Ramos (cell line): ENCODE measurements around the gene CHD9.

Source experiments
- in situ Hi-C: fragments of 300-500 bp; cut with MboI; formaldehyde crosslinking; loops from one replicate; pipeline ENCODE4 v1.14.3; 2022; ENCODE audit warnings: low sequenced_read_pairs; ENCODE audit not compliant: unreplicated experiment

Gene CHD9

DNA sequence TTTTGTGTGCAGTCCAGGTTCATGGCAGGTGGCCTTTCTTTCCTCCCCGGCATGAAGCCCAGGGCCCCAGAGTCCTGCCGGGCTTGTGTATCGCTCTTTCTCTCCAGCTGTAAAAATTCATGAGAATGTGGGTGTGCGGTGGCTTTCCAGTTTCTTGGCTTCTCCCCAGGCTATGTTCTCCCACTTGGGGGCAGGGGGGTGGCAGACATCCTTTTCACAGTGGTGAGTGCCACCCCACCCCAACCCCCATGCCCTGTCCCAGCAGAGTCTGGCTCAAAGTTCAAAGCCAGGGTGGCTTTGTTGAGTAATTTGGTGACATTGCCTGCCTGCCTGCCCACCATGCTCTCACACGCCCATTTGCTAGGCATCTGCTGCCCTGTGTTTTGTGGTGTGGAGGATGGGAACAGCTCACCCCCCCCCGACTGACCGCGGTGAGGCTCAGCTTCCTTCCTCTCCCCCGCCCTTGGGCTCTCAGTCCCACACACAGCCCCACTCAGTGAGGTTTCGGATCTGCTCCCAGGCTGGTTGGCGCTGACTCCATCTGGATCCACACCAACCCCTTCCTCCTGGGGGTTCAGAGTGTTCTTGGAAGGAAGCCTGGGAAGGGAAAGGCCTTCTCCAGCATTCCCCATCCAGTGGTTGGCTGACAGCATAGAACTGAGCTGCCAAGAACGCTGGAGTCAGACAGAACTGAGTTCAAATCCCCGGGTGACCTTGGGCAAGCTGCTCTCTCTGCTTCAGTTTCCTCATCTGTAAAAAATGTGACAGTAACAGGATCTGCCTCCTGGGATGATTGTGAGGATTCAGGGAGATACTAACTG, 36.0 kb downstream of the CHD9 start:
- in situ Hi-C loops = no loop called here

DNA sequence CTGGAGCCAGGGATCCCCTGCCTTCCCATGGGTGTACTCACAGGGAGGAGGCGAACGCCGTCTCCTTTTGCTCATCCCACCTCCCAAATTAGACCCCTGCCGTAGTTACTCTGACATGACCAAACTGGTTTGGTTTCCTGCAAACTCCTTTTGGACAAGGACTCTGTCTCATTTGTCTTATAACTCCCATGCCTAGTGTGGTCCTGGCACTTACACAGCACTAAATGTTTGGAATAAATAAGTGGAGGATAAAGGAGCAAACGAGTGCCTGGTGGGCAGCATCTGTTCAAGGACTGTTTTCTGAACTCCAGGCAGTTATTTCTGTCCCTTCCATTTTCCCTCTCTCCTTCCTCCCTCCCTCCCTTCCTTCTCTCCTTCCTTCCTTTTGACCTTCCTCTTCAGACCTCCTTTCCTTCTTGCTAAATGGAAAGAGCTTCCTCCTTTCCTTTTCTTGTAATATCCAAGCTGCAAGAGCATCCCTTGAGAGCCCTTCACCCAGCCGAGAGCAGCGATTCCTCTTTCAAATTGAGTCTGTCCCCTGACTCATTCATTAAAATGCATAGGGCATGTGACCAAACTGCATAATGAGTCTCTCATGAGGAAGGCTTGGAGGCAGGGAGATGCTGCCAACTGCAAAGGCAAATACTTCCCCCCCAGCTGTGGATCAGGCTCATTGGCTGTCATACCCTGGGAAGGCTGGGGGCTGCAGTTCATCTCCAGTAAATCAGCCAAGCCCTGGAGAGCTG, 36.8 kb downstream of the CHD9 start:
- in situ Hi-C loops = no loop called here

DNA sequence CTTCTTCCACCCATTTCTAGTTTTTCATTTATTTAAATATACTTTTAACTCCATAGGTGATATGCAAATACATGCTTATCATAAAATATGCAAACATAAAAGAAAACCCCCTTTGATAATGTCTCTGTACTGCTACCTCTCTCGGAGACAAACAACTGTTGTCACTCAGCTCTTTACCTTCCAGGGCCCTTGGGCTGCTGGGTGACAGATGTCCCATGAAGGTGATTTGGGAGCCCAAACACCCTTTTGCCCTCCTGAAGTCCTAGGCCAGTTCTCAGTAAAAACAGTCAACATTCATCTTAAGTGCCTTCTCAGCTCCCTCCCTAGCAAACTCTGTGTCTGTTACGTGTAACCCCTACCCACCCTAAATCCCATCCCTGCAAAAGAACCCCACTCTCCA, 37.5 kb downstream of the CHD9 start:
- in situ Hi-C loops = no loop called here

DNA sequence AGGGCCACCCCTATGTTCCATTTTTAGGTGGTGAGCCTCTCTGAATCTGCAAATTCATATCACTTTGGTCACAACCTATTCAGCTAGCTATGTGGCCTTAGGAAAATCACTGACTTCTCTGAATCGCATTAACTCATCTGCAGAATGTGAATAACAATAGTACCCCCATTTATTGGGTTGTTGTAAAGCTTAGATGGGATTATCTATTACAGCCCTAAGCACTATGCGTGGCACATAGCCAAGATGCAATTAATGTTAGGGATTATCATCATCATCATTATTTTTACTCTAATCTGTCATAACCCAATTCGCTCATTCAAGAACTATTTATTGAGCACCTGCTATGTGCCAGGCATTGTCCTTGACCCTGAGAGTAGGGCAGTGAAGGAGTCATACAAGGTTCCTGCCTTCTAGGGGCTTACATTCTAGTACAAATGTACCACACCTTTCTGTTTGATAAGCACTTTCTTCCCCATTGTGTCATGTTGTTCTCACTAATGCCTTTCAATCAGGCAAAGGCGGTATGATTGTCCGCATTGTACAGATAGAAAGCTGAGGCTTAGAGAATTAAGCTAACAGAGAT, 38.5 kb downstream of the CHD9 start:
- in situ Hi-C loops = no loop called here

DNA sequence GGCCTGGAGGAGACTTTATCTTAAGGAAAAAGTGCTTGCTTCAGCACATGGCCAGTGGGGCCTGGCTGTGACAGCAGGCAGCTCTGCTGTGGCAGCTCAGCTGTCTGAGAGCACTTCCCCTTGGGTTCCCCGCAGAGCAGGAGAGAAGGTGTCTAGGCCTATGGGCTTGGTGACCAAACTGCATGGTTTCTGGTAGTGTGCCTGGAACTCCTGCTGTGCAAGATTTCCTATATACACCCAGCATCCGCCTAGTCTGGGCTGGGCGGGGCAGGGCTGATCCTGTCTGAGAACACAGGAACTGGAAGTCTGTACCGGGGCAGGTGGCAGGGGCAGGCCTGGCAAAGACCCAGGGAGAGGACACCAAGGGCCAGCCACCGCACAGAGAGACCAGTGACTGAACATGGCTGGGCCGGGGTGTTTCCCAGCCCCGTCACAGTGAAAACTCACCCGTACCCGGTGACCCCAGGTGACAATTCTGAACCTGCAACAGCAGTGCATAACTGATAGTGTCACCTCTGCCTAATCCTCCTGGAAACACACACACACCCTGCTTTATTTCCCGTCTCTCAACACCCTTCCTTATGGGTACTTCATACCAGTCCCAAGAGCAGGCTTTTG, 39.3 kb downstream of the CHD9 start:
- in situ Hi-C loops = no loop called here

DNA sequence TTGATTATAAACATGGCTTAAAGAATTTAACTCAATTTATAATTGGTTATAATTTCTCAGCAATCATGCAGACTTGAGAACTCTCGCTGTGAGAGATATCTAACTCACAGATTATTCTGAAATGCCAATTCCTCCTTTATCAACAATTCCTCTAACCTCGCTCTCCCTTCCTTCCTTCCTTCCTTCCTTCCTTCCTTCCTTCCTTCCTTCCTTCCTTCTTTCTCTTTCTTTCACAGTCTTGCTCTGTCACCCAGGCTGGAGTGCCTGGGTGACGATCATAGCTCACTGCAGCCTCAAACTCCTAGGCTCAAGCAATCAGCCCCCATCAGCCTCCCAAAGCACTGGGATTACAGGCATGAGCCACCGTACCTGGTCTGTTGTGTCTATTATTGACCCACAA, 42.4 kb downstream of the CHD9 start:
- in situ Hi-C loops = no loop called here

DNA sequence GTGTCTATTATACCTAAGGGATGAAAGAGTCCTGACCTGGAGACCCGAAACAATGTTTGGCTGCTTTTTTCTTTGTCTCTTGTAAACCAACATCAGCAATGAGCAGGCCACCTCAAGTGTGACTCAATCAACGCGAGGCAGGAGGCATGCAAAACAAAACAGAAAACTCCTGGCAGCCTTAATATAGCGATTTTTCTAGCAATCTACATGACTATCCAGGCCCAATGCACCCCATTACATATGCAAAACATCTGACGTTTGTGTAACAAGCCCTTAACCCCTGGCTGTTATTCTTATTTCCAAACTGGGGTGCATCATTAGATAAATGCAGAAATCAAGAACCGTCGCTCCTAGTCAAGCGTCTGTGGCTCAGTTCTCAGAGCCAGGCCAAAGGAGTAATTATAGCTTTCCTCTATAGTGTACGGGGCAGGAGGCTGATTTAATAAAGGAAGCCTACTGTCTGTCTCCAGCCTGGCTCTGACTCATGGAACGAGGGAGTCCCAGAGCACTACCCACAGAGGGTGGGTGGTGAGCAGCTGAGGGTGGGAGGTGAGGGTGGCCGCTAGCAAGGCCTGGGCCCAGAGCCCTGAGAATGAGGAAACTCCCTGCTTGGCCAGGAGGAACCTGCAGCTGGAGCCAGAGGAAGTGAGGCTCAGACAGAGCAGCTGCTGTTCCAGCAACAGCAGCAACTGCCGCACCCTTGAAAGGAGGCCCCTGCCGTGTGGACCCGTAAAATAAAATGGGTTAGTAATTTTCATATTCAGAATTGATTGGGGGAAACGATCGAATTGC, 43.9 kb downstream of the CHD9 start:
- in situ Hi-C loops = no loop called here

DNA sequence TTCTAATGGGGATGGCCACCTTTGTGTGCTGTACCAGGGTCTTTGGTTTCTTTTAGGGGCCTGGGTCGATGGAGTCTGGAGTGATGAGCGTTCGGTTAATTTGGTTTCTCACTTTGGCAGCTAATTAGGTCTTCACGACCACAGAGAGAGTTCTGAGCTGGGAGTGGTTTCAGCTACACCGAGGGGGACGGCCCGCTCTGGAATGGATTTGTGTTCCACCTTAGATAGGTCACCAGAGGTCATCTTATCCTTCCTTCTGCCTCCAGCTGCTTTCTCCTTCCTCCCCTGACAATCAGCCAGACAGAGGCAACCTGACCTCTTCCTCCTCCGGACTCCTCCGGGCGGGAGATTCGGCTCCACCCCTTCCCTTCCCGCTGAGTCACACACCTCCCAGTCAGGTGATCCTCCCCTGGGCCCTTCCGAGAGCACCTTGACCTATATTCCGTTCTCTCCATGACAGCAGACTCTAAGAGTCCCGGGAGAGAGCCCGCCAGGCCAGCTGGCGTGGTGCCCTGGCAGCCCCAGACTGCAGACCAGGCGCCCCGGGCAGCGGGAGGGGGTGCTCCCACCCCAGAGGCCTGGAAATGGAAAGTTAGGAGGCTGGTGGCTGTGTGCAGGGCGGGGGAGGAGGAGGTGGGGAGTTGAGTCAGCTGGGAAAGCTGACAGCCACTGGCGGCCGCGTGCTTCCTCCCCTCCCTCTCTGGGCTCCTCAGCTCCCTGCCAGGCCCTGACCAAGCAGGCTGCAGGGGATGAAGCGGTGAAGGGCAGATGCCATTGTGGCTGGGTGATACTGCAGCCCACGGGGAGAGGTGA, 44.7 kb downstream of the CHD9 start:
- in situ Hi-C loops = no loop called here

DNA sequence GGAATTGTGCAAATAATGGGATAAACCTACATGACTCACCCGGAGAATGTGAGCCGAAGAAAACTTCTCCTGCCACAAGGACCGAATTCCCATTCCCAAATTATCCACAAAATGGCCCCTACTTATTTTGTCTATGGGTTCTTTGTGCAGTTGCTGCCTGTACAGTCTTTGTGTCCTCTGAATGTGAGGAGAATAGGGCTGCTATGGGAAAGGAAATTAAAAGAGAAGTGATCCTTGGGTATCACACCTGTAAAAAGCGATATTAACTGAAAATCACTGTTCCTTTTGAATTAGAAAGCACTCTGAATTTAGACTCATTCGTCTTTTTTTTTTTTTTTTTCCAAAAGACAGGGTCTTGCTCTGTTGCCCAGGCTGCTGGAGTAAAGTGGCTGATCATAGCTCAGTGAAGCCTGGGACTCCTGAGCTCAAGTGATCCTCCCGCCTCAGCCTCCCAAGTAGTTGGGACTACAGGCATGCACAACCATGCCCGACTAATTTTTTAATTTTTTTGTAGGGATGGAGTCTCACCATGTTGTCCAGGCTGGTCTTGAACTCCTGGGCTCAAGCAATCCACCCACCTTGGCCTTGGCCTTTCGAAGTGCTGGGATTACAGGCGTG, 45.4 kb downstream of the CHD9 start:
- in situ Hi-C loops = no loop called here

DNA sequence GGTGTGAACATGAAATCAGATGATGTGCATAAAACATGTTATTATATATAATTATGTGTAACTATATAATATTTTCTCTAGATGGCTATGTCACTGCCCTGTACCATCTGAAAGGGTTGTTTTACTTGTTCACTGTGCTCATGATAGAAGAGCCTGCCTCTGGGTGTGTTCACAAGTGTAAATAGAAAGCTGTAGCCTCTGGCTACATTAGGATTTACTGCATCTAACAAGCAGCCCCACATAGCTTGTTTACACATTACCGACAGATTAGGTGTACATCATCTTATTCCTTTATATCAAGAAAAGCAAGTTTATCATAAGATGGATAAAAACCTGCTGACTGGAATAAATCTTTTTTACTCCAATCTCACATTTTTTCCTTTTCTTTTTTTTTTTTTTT, 46.1 kb downstream of the CHD9 start:
- in situ Hi-C loops = no loop called here

DNA sequence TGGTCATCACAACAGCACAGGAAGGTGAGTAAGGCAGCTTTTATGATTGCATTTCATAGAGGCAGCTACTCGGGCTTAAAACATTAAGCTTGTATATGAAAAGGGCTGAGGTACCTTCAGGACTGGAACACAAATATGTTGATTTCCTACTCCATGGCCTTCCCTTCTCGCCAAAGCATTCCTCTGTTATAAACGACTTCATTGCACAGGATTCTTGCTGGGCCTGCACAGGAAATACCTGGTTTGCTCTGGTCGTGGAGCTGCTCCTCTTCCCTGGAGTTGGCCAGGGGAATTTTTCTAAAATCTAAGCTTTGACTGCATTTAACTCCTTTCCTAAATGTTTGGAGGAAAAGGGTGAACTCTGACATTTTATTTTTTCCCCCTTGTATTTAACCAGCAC, 49.0 kb downstream of the CHD9 start:
- in situ Hi-C loops = no loop called here

DNA sequence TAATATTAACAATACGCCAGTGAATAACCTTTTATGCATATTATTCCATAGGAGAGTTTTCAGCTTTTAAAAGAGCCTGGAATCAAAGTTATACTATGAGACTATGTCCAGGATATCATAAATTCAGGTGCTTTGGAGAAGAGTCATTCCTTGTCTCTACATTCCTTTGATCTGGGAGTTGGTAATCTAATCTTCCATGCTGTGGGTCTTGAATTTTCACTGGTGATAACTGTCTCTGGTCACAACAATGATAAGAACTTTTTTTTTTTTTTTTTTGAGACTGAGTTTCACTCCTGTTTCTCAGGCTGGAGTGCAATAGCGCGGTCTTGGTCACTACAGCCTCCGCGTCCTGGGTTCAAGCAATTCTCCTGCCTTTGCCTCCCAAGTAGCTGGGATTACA, 50.8 kb downstream of the CHD9 start:
- in situ Hi-C loops = no loop called here

DNA sequence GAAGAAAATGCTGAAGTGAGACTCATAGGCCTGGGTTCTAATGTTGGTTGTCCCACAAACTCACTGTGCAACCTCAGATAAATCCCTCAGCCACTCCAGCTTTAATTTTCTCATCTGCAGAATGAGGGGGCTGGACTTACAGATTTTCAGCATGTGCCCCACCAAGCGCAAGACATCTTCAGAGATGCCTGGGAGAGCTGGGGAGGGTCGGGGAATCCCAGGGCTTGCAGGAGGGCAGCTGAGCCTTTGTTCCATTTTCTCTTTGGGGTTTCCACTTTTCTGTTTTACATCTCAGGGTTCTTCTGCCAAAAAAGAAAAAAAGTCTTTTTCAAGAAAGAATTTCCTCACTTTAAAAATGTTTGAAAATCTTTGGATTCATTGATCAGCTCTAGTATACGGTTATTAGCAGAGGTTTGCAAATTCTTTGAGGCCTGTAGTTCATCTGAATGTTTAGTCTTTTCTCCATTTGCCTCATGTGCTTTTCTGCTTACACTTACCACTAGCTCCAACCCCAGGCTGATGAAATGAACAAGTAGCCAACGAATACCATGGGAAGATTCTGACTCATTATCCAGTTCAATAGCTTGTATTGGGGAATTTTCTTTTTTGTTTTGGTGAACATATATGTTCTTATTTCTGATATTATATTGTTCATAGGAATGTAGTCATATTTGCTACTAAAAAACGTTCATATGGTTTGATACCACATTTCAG, 56.4 kb downstream of the CHD9 start:
- in situ Hi-C loops = no loop called here

DNA sequence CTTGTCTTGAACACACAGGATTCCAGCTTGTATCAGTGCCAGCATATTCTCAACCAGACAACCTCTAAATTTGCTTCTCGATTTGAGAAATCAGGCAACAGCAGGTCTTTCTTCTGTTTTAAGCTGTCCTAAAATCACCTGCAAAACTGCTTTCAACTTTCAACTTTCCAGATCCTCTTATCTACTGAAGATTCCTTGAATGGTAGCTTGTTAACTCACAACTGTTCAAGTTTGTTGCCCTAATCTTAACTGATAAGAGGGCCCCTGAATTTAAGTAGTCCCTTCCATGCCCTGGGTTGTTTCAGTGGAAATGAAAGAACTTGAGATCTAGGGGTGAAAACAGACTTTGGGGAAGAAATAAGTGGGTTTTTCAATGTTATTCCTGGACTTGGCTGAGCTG, 57.2 kb downstream of the CHD9 start:
- in situ Hi-C loops = no loop called here

DNA sequence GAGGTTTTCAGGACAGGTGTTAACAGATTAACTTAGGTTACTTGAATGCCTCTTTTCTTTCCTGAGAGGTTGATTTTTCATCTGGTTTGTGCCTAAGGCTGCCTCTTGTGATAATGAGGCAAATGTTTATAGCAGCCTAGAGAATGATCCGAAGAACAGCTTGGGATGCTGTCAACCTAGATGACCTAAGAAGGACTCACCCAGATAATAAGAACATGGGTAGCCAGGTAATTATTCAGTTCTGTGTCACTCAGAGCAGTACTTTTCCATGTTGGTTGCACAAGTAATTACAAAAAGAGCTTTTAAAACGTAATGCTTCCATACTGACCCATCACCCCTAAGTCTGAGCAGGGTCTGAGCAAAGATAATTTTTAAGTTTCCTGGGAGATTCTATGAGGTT, 60.3 kb downstream of the CHD9 start:
- in situ Hi-C loops = no loop called here

DNA sequence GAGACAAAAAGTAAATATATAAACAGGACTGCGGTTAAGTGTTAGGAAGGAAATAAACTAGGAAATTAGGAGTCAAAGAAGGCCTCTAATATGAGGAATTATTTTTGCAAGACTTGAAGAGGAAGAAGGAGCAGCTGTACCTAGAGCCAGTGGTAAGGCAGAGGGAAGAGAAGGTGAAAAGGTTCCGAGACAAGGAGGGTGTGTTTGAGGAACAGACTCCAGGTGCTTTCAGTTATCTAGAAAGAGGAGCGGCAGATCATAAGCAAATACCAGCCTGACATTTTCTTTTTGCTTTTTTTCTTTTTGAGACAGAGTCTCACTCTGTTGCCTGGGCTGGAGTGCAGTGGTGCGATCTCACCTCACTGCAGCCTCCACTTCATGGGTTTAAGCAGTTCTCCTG, 61.0 kb downstream of the CHD9 start:
- in situ Hi-C loops = no loop called here

DNA sequence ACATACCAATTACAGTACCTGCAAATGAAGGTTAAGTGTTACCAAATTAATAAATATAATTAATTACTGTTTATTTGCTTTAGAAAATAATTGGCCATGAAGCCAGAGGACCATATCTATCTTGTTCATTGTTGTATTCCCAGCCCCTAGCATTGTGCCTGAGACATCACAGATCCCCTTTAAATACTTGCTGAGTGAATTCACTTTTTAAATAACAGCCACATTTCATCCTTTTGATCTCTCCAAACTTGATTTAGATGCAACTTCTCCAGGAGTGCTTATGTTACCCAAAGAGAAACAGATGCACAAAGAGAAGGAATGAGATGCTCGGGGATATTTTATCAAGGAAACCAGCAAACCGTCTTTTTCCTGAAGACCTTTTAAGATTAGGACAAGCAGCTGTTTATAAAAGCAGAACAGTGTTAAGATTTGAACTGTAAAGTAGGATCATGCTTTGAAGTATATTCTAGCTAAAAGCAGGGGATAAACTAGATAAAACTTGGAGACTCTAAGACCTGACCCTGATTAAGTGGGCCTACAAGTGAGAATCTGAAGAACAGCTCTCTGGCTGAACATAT, 66.3 kb downstream of the CHD9 start:
- in situ Hi-C loops = no loop called here

DNA sequence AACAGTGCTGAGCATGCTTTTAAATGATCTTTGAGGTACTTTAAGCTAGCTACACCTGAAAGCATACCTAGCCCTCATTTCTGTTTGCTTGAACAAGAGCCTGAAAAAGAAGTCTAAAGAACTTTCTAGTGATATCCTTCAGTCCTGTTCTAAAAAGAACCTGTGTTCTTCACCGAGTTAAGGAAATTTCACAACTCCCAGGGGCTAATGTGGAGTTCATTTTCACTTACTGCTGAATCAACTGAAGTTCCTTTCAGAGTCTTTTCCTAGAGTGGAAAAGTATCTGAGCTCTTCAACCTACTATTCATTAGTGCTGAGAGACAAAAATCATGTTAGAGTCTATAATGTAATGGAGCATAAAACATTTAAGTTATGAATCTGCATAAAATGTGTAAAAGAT, 66.9 kb downstream of the CHD9 start:
- in situ Hi-C loops = no loop called here
